ENCODE data around the gene OR52A1.
"Not testable (repeated sequence)": the region's sequence is repeated elsewhere in the genome, so short reads cannot be mapped to it uniquely, and the experiment has no call there.

Gene OR52A1

GRCh38 chr11:5164807-5165206 is 10.2 kb upstream of the OR52A1 start:
- H3K4me3 ChIP-seq (ENCODE audit: low read length); H3K4me1 ChIP-seq (ENCODE audit: control insufficient read depth, insufficient read depth, low read length); H3K27ac ChIP-seq (ENCODE audit: low read depth, low read length); H3K27me3 ChIP-seq (ENCODE audit: control insufficient read depth, insufficient read depth, low read length); H3K9ac ChIP-seq (ENCODE audit: low read length); H3K36me3 ChIP-seq (ENCODE audit: control insufficient read depth, insufficient read depth, low read length): not testable (repeated sequence)

GRCh38 chr11:5161045-5161444 is 6.5 kb upstream of the OR52A1 start:
- H3K4me1 ChIP-seq (ENCODE audit: control insufficient read depth, insufficient read depth, low read length); H3K4me3 ChIP-seq (ENCODE audit: low read length); H3K36me3 ChIP-seq (ENCODE audit: control insufficient read depth, insufficient read depth, low read length); H3K27ac ChIP-seq (ENCODE audit: low read depth, low read length); H3K27me3 ChIP-seq (ENCODE audit: control insufficient read depth, insufficient read depth, low read length); H3K9ac ChIP-seq (ENCODE audit: low read length): not testable (repeated sequence)

- not testable (repeated sequence) for H3K9ac ChIP-seq (ENCODE audit: low read length); H3K27ac ChIP-seq (ENCODE audit: low read depth, low read length); H3K4me1 ChIP-seq (ENCODE audit: control insufficient read depth, insufficient read depth, low read length); H3K4me3 ChIP-seq (ENCODE audit: low read length); H3K27me3 ChIP-seq (ENCODE audit: control insufficient read depth, insufficient read depth, low read length); H3K36me3 ChIP-seq (ENCODE audit: control insufficient read depth, insufficient read depth, low read length)
These were observed 5.7 kb upstream of the OR52A1 start for GRCh38 chr11:5160217-5160616.

- no peaks in the 10 kb centered on the region for H3K36me3 ChIP-seq (ENCODE audit: control insufficient read depth, insufficient read depth, low read length)
- no peaks in the 10 kb centered on the region for H3K4me1 ChIP-seq (ENCODE audit: control insufficient read depth, insufficient read depth, low read length)
- no peak overlapping the region for H3K4me3 ChIP-seq (ENCODE audit: low read length)
- H3K27me3 ChIP-seq (ENCODE audit: control insufficient read depth, insufficient read depth, low read length) = no peaks in the 10 kb centered on the region
- H3K9ac ChIP-seq (ENCODE audit: low read length) = no peak overlapping the region
- no peak overlapping the region for H3K27ac ChIP-seq (ENCODE audit: low read depth, low read length)
These were observed 5.2 kb upstream of the OR52A1 start for GRCh38 chr11:5159806-5160205.

GRCh38 chr11:5153574-5154431 is 754 bp downstream of the OR52A1 start:
- no peaks in the 10 kb centered on the region for H3K36me3 ChIP-seq (ENCODE audit: control insufficient read depth, insufficient read depth, low read length)
- no peak overlapping the region for H3K4me3 ChIP-seq (ENCODE audit: low read length)
- no peaks in the 10 kb centered on the region for H3K27me3 ChIP-seq (ENCODE audit: control insufficient read depth, insufficient read depth, low read length)
- H3K27ac ChIP-seq (ENCODE audit: low read depth, low read length) = no peak overlapping the region
- H3K4me1 ChIP-seq (ENCODE audit: control insufficient read depth, insufficient read depth, low read length) = no peaks in the 10 kb centered on the region
- H3K9ac ChIP-seq (ENCODE audit: low read length) = no peak overlapping the region

GRCh38 chr11:5151713-5152153 is 2.8 kb downstream of the OR52A1 start:
- Histone ChIP-seq H3K4me3 (ENCODE audit: low read length) (no peak overlapping the region), H3K27ac (ENCODE audit: low read depth, low read length) (no peak overlapping the region), H3K27me3 (ENCODE audit: control insufficient read depth, insufficient read depth, low read length) (no peaks in the 10 kb centered on the region), H3K4me1 (ENCODE audit: control insufficient read depth, insufficient read depth, low read length) (no peaks in the 10 kb centered on the region), H3K9ac (ENCODE audit: low read length) (no peak overlapping the region), H3K36me3 (ENCODE audit: control insufficient read depth, insufficient read depth, low read length) (no peaks in the 10 kb centered on the region)

- H3K4me1 ChIP-seq (ENCODE audit: control insufficient read depth, insufficient read depth, low read length); H3K27me3 ChIP-seq (ENCODE audit: control insufficient read depth, insufficient read depth, low read length); H3K36me3 ChIP-seq (ENCODE audit: control insufficient read depth, insufficient read depth, low read length); H3K9ac ChIP-seq (ENCODE audit: low read length); H3K27ac ChIP-seq (ENCODE audit: low read depth, low read length); H3K4me3 ChIP-seq (ENCODE audit: low read length): not testable (repeated sequence)
These were observed 10.4 kb downstream of the OR52A1 start for GRCh38 chr11:5144206-5144605.

- Histone ChIP-seq H3K4me3 (ENCODE audit: low read length) (no peak within 1 kb of the TSS), H3K27me3 (ENCODE audit: control insufficient read depth, insufficient read depth, low read length) (no peaks in the 10 kb centered on the region), H3K36me3 (ENCODE audit: control insufficient read depth, insufficient read depth, low read length) (no peaks in the 10 kb centered on the region), H3K4me1 (ENCODE audit: control insufficient read depth, insufficient read depth, low read length) (no peaks in the 10 kb centered on the region), H3K27ac (ENCODE audit: low read depth, low read length) (no peak within 1 kb of the TSS), H3K9ac (ENCODE audit: low read length) (no peak within 1 kb of the TSS)
These were observed 16.6 kb downstream of the OR52A1 start, which contains the start of gene OR52A5 for GRCh38 chr11:5137996-5138395. Gene OR52A5, minus strand, starts transcription at chr11:5138356. Its CDS starts 5,714 bp downstream, at chr11:5132642.

GRCh38 chr11:5137014-5137413 is 17.5 kb downstream of the OR52A1 start:
- Histone ChIP-seq H3K4me3 (ENCODE audit: low read length) (no peak overlapping the region), H3K27me3 (ENCODE audit: control insufficient read depth, insufficient read depth, low read length) (no peaks in the 10 kb centered on the region), H3K9ac (ENCODE audit: low read length) (no peak overlapping the region), H3K4me1 (ENCODE audit: control insufficient read depth, insufficient read depth, low read length) (no peaks in the 10 kb centered on the region), H3K27ac (ENCODE audit: low read depth, low read length) (no peak overlapping the region), H3K36me3 (ENCODE audit: control insufficient read depth, insufficient read depth, low read length) (no peaks in the 10 kb centered on the region)

- no peak overlapping the region for H3K27ac ChIP-seq (ENCODE audit: low read depth, low read length)
- H3K4me3 ChIP-seq (ENCODE audit: low read length) = no peak overlapping the region
- no peaks in the 10 kb centered on the region for H3K27me3 ChIP-seq (ENCODE audit: control insufficient read depth, insufficient read depth, low read length)
- H3K4me1 ChIP-seq (ENCODE audit: control insufficient read depth, insufficient read depth, low read length) = no peaks in the 10 kb centered on the region
- H3K36me3 ChIP-seq (ENCODE audit: control insufficient read depth, insufficient read depth, low read length) = no peaks in the 10 kb centered on the region
- H3K9ac ChIP-seq (ENCODE audit: low read length) = no peak overlapping the region
These were observed 18.3 kb downstream of the OR52A1 start for GRCh38 chr11:5136261-5136660.

- H3K4me1 ChIP-seq (ENCODE audit: control insufficient read depth, insufficient read depth, low read length) = no peaks in the 10 kb centered on the region
- no peak overlapping the region for H3K4me3 ChIP-seq (ENCODE audit: low read length)
These were observed 22.8 kb downstream of the OR52A1 start for GRCh38 chr11:5131584-5132335.

GRCh38 chr11:5129457-5129877 is 25.1 kb downstream of the OR52A1 start:
- Histone ChIP-seq H3K4me1 (ENCODE audit: control insufficient read depth, insufficient read depth, low read length) (no peaks in the 10 kb centered on the region), H3K4me3 (ENCODE audit: low read length) (no peak overlapping the region), H3K9ac (ENCODE audit: low read length) (no peak overlapping the region), H3K36me3 (ENCODE audit: control insufficient read depth, insufficient read depth, low read length) (no peaks in the 10 kb centered on the region), H3K27ac (ENCODE audit: low read depth, low read length) (no peak overlapping the region), H3K27me3 (ENCODE audit: control insufficient read depth, insufficient read depth, low read length) (no peaks in the 10 kb centered on the region)

More at GRCh38 chr11:5131584-5132335, 22.8 kb downstream of the OR52A1 start:
- H3K27ac ChIP-seq (ENCODE audit: low read depth, low read length) = no peak overlapping the region
- no peaks in the 10 kb centered on the region for H3K36me3 ChIP-seq (ENCODE audit: control insufficient read depth, insufficient read depth, low read length)
- no peaks in the 10 kb centered on the region for H3K27me3 ChIP-seq (ENCODE audit: control insufficient read depth, insufficient read depth, low read length)
- no peak overlapping the region for H3K9ac ChIP-seq (ENCODE audit: low read length)
